ENCODE data around the gene CALCB.
A peak's percentile ranks its signal among the peaks of the same experiment; 100 is the strongest.

Gene CALCB

GRCh38 chr11:15074206-15075161, 1.1 kb downstream of the CALCB start:
- peak; percentile 81 for DNase-seq (ENCODE audit: low spot score)

GRCh38 chr11:15075162-15075526, 1.8 kb downstream of the CALCB start:
- no peak for DNase-seq (ENCODE audit: low spot score)

- no peak for DNase-seq (ENCODE audit: low spot score)
These were observed 17.8 kb downstream of the CALCB start for GRCh38 chr11:15091175-15091574.

- DNase-seq (ENCODE audit: low spot score) = peak; percentile 28
These were observed 18.2 kb downstream of the CALCB start for GRCh38 chr11:15091625-15092024.

- DNase-seq (ENCODE audit: low spot score) = peak; percentile 15
These were observed 20.0 kb downstream of the CALCB start for GRCh38 chr11:15093432-15093831.

GRCh38 chr11:15095736-15096228, 22.4 kb downstream of the CALCB start:
- DNase-seq (ENCODE audit: low spot score) = no peak

GRCh38 chr11:15097411-15097810, 24.0 kb downstream of the CALCB start:
- DNase-seq (ENCODE audit: low spot score) = no peak

GRCh38 chr11:15099267-15099666, 25.9 kb downstream of the CALCB start:
- no peak for DNase-seq (ENCODE audit: low spot score)

- DNase-seq (ENCODE audit: low spot score) = peak; percentile 69
These were observed 27.8 kb downstream of the CALCB start for GRCh38 chr11:15101072-15101709.

GRCh38 chr11:15104166-15104565, 30.8 kb downstream of the CALCB start:
- DNase-seq (ENCODE audit: low spot score) = no peak

GRCh38 chr11:15106201-15106965, 33.0 kb downstream of the CALCB start:
- DNase-seq (ENCODE audit: low spot score) = no peak

- DNase-seq (ENCODE audit: low spot score) = peak; percentile 32
These were observed 34.5 kb downstream of the CALCB start for GRCh38 chr11:15107730-15108515.

- no peak for DNase-seq (ENCODE audit: low spot score)
These were observed 35.3 kb downstream of the CALCB start for GRCh38 chr11:15108592-15109130.

- no peak for DNase-seq (ENCODE audit: low spot score)
These were observed 36.2 kb downstream of the CALCB start for GRCh38 chr11:15109602-15110001.

GRCh38 chr11:15111215-15111614, 37.8 kb downstream of the CALCB start:
- no peak for DNase-seq (ENCODE audit: low spot score)

GRCh38 chr11:15112131-15112541, 38.7 kb downstream of the CALCB start:
- no peak for DNase-seq (ENCODE audit: low spot score)

GRCh38 chr11:15113381-15113780, 40.0 kb downstream of the CALCB start:
- DNase-seq (ENCODE audit: low spot score) = peak; percentile 78

- no peak for DNase-seq (ENCODE audit: low spot score)
These were observed 41.4 kb downstream of the CALCB start, which contains the start of gene INSC for GRCh38 chr11:15114501-15115475. Gene INSC (plus strand): TSS chr11:15114923. CDS start chr11:15149175, 34,252 bp downstream.

GRCh38 chr11:15115686-15116085, 42.3 kb downstream of the CALCB start:
- no peak for DNase-seq (ENCODE audit: low spot score)

- DNase-seq (ENCODE audit: low spot score) = no peak
These were observed 44.4 kb downstream of the CALCB start for GRCh38 chr11:15117751-15118150.
